Fibroblast of lung (primary cell): ENCODE results near the gene STARD3.

Source experiments
- CTCF ChIP-seq, 2 donors: IDR thresholded peaks in 1 of 2; conservative IDR thresholded peaks in 1 of 2; 1 replicate in 1 of 2; 2 replicates in 1 of 2; pipeline ENCODE4 v1.5.1; 2011 to 2012; ENCODE audit warnings: low read length in 2 of 2, control low read depth in 1 of 2, inconsistent platforms in 1 of 2, low read depth in 1 of 2, mild to moderate bottlenecking in 1 of 2
- EZH2 ChIP-seq: IDR thresholded peaks from 2 replicates; pipeline ENCODE4 v1.5.1; 2012; ENCODE audit warnings: low read length, control low read depth, mild to moderate bottlenecking; ENCODE audit errors: missing control alignments

- TF ChIP-seq CTCF (conservative IDR thresholded peaks at IDR 0.05 in 1 of 2, IDR thresholded peaks at IDR 0.05 in 1 of 2; ENCODE audit: low read depth in 1 of 2, low read length in 2 of 2) = no peak
- no peak for TF ChIP-seq EZH2
Measured at GRCh38 chr17:39629494-39629880, 7.5 kb upstream of the STARD3 start.
